SK-N-SH treated with all-trans-retinoic acid at 6 μM for 48 hours (cell line): ENCODE results near the gene WSCD2.

ENCODE experiments used
- ATAC-seq: fragments of 200-7000 bp; cut with Tn5 transposase; 3 replicates; pipeline ENCODE4 v1.9.1; 2020; ENCODE audit warnings: mild to moderate bottlenecking, moderate library complexity
- ARNTL ChIP-seq: fragments of 450-650 bp; formaldehyde crosslinking; IDR thresholded peaks from 2 replicates; pipeline ENCODE4 v1.5.0; 2020; ENCODE audit warnings: low read depth, mild to moderate bottlenecking, moderate library complexity, borderline replicate concordance
- BACH2 ChIP-seq: fragments of 250-450 bp; sonication (Bioruptor Pico); IDR thresholded peaks from 2 replicates; pipeline ENCODE4 v1.9.0; 2021; ENCODE audit warnings: mild to moderate bottlenecking, borderline replicate concordance
- CSDC2 ChIP-seq: fragments of 250-450 bp; sonication (Bioruptor Pico); IDR thresholded peaks from 2 replicates; pipeline ENCODE4 v1.5.0; 2020; ENCODE audit warnings: mild to moderate bottlenecking, moderate library complexity
- ESRRG ChIP-seq: fragments of 250-450 bp; sonication (Bioruptor Pico); IDR thresholded peaks from 2 replicates; pipeline ENCODE4 v1.6.1; 2021; ENCODE audit warnings: mild to moderate bottlenecking
- GLIS3 ChIP-seq: fragments of 250-450 bp; sonication (Bioruptor Pico); IDR thresholded peaks from 2 replicates; pipeline ENCODE4 v1.5.0; 2020; ENCODE audit warnings: mild to moderate bottlenecking, moderate library complexity
- ISL1 ChIP-seq: fragments of 250-450 bp; sonication (Bioruptor Pico); IDR thresholded peaks from 2 replicates; pipeline ENCODE4 v2.1.2; 2022; ENCODE audit warnings: mild to moderate bottlenecking, moderate library complexity
- OSR1 ChIP-seq: fragments of 250-450 bp; sonication (Bioruptor Pico); IDR thresholded peaks from 2 replicates; pipeline ENCODE4 v1.8.0; 2022; ENCODE audit warnings: moderate library complexity, mild to moderate bottlenecking, inconsistent platforms
- PATZ1 ChIP-seq: fragments of 250-450 bp; sonication (Bioruptor Pico); IDR thresholded peaks from 2 replicates; pipeline ENCODE4 v1.8.0; 2020; ENCODE audit warnings: mild to moderate bottlenecking, moderate library complexity, borderline replicate concordance
- POU6F1 ChIP-seq: fragments of 250-450 bp; sonication (Bioruptor Pico); IDR thresholded peaks from 2 replicates; pipeline ENCODE4 v1.8.0; 2021; ENCODE audit warnings: low read depth, mild to moderate bottlenecking, moderate library complexity, borderline replicate concordance
- PPARA ChIP-seq: fragments of 250-450 bp; sonication (Bioruptor Pico); IDR thresholded peaks from 2 replicates; pipeline ENCODE4 v1.5.0; 2020; ENCODE audit warnings: mild to moderate bottlenecking, borderline replicate concordance
- RARB ChIP-seq: fragments of 250-450 bp; sonication (Bioruptor Pico); IDR thresholded peaks from 2 replicates; pipeline ENCODE4 v1.8.0; 2021; ENCODE audit warnings: mild to moderate bottlenecking, moderate library complexity
- SNAI2 ChIP-seq: fragments of 250-450 bp; sonication (Bioruptor Pico); IDR thresholded peaks from 2 replicates; pipeline ENCODE4 v1.5.0; 2020; ENCODE audit warnings: mild to moderate bottlenecking, moderate library complexity
- TCF4 ChIP-seq: fragments of 250-450 bp; sonication (Bioruptor Pico); IDR thresholded peaks from 2 replicates; pipeline ENCODE4 v1.8.0; 2021; ENCODE audit warnings: mild to moderate bottlenecking, moderate library complexity, borderline replicate concordance
- TOX ChIP-seq: fragments of 250-450 bp; sonication (Bioruptor Pico); IDR thresholded peaks from 2 replicates; pipeline ENCODE4 v1.8.0; 2021; ENCODE audit warnings: mild to moderate bottlenecking, moderate library complexity, borderline replicate concordance
- ZC3H10 ChIP-seq: fragments of 250-450 bp; sonication (Bioruptor Pico); IDR thresholded peaks from 2 replicates; pipeline ENCODE4 v1.5.1; 2021; ENCODE audit warnings: mild to moderate bottlenecking, moderate library complexity
- ZFP3 ChIP-seq: fragments of 250-450 bp; sonication (Bioruptor Pico); IDR thresholded peaks from 2 replicates; pipeline ENCODE4 v1.5.0; 2020; ENCODE audit warnings: mild to moderate bottlenecking, moderate library complexity
- ZFP30 ChIP-seq: fragments of 450-650 bp; formaldehyde crosslinking; IDR thresholded peaks from 2 replicates; pipeline ENCODE4 v1.5.0; 2022; ENCODE audit warnings: mild to moderate bottlenecking, moderate library complexity
- ZNF565 ChIP-seq: fragments of 450-650 bp; formaldehyde crosslinking; conservative IDR thresholded peaks from 2 replicates; pipeline ENCODE4 v1.5.0; 2020; ENCODE audit warnings: low read depth, mild to moderate bottlenecking, moderate library complexity
- ZNF70 ChIP-seq: fragments of 450-650 bp; formaldehyde crosslinking; IDR thresholded peaks from 2 replicates; pipeline ENCODE4 v1.5.0; 2020; ENCODE audit warnings: mild to moderate bottlenecking, moderate library complexity
- ZNF8 ChIP-seq: fragments of 450-650 bp; formaldehyde crosslinking; IDR thresholded peaks from 2 replicates; pipeline ENCODE4 v1.5.0; 2020; ENCODE audit warnings: mild to moderate bottlenecking, moderate library complexity
- TF ChIP-seq, protein P1 (sequence below): fragments of 250-450 bp; sonication (Bioruptor Pico); IDR thresholded peaks from 2 replicates; pipeline ENCODE4 v1.5.1; 2020; ENCODE audit warnings: low read depth, mild to moderate bottlenecking, moderate library complexity
- TF ChIP-seq, protein P2 (sequence below): fragments of 250-450 bp; sonication (Bioruptor Pico); IDR thresholded peaks from 2 replicates; pipeline ENCODE4 v1.5.1; 2021; ENCODE audit warnings: mild to moderate bottlenecking, moderate library complexity

WSCD2 gene

DNA sequence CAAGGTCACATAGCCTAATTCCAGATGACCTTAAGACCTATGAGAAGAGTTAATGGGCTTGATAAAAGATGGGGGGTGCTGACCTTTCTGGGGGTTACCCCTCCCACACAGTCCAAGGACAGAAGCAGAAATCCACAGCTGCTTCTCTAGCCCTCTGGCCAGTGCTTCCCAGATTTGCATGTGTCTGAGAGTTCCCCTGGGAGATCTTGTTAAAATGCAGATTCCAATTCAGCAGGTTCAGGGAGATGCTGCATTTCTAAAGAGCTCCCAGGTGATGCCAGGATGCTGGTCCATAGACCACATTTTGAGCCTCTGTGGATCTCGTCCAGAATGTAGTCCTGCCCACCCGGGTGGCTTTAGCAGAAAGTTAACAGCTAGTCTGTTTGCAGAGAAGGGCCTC is 82.1 kb downstream of the WSCD2 start (continued):
- no peak for TF ChIP-seq PATZ1
- no peak for TF ChIP-seq BACH2 (CRISPR knock-in tag)
- no peak for TF ChIP-seq GLIS3 (CRISPR knock-in tag)

DNA sequence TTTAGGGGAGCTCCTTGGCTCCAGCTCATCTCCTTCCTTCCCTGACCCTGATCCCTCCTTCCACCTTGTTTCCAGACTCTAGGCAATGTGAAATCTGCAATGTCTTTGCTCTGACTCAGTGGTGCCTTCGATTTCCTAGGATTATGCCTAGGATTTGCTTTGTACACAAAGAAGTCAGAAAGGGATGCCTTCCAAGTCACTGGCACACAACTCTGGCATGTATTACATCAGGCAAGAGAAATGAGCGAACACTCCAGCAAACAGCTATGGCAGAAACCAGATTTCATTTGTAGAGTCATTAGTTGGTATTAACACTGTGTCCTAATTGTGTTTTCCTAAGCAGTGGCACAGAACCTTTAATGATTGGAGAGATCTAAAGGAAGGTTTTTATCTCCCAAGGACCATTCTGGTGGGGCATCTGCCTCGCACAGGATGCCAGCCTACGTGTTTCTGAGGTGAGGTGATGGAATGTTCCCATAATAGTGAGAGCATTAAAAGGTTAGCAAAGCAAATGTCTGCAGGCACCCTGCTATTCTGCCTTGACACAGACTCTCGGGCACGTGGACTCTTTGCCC is 84.9 kb downstream of the WSCD2 start:
- TF ChIP-seq ZFP3 (CRISPR knock-in tag) (no peak), PATZ1 (no peak), ARNTL (CRISPR knock-in tag) (no peak), GLIS3 (CRISPR knock-in tag) (no peak), TCF4 (no peak), POU6F1 (no peak), ZNF70 (CRISPR knock-in tag) (no peak), PPARA (CRISPR knock-in tag) (no peak), ESRRG (no peak), SNAI2 (CRISPR knock-in tag) (no peak), ZNF565 (no peak), ZC3H10 (CRISPR knock-in tag) (no peak), RARB (CRISPR knock-in tag) (no peak)
- TF ChIP-seq, protein P1, sequence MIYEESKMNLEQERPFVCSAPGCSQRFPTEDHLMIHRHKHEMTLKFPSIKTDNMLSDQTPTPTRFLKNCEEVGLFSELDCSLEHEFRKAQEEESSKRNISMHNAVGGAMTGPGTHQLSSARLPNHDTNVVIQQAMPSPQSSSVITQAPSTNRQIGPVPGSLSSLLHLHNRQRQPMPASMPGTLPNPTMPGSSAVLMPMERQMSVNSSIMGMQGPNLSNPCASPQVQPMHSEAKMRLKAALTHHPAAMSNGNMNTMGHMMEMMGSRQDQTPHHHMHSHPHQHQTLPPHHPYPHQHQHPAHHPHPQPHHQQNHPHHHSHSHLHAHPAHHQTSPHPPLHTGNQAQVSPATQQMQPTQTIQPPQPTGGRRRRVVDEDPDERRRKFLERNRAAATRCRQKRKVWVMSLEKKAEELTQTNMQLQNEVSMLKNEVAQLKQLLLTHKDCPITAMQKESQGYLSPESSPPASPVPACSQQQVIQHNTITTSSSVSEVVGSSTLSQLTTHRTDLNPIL (CRISPR knock-in tag): no peak
- TF ChIP-seq, protein P2, sequence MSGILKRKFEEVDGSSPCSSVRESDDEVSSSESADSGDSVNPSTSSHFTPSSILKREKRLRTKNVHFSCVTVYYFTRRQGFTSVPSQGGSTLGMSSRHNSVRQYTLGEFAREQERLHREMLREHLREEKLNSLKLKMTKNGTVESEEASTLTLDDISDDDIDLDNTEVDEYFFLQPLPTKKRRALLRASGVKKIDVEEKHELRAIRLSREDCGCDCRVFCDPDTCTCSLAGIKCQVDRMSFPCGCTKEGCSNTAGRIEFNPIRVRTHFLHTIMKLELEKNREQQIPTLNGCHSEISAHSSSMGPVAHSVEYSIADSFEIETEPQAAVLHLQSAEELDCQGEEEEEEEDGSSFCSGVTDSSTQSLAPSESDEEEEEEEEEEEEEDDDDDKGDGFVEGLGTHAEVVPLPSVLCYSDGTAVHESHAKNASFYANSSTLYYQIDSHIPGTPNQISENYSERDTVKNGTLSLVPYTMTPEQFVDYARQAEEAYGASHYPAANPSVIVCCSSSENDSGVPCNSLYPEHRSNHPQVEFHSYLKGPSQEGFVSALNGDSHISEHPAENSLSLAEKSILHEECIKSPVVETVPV (CRISPR knock-in tag): no peak

GRCh38 chr12:108214486-108214885 is 85.4 kb downstream of the WSCD2 start:
- TF ChIP-seq ZNF8: no peak
- TF ChIP-seq, protein P1 (CRISPR knock-in tag): no peak
- no peak for TF ChIP-seq POU6F1
- no peak for TF ChIP-seq CSDC2
- no peak for TF ChIP-seq ZFP3 (CRISPR knock-in tag)
- TF ChIP-seq ISL1 (CRISPR knock-in tag): no peak
- TF ChIP-seq TOX (CRISPR knock-in tag): no peak
- no peak for TF ChIP-seq PPARA (CRISPR knock-in tag)
- TF ChIP-seq ZNF565: no peak
- TF ChIP-seq ESRRG: no peak
- TF ChIP-seq ZC3H10 (CRISPR knock-in tag): no peak
- TF ChIP-seq RARB (CRISPR knock-in tag): no peak
- TF ChIP-seq, protein P2 (CRISPR knock-in tag): no peak
- TF ChIP-seq ZFP30 (CRISPR knock-in tag): no peak
- no peak for TF ChIP-seq OSR1 (CRISPR knock-in tag)
- no peak for TF ChIP-seq TCF4
- no peak for TF ChIP-seq GLIS3 (CRISPR knock-in tag)
- TF ChIP-seq, all 23 proteins: peak for 0
- ATAC-seq: no peak

More for the DNA sequence above, 84.9 kb downstream of the WSCD2 start:
- ATAC-seq: no peak
